Measurements from ENCODE around the gene LIAS.
"Not testable (repeated sequence)": the region's sequence is repeated elsewhere in the genome, so short reads cannot be mapped to it uniquely, and the experiment has no call there.

Gene LIAS

GRCh38 chr4:39458505-39459300, at the start of gene LIAS, which contains the start of gene RPL9:
Gene LIAS (plus strand): TSS chr4:39459056. CDS start chr4:39459118, 62 bp downstream.
Gene RPL9 (minus strand): TSS chr4:39458922. CDS start chr4:39458439, 483 bp downstream.
- DNase-seq = peak; percentile 99

- no peak for DNase-seq
Observed at GRCh38 chr4:39410415-39410814, 48.4 kb upstream of the LIAS start.

GRCh38 chr4:39411561-39411960, 47.3 kb upstream of the LIAS start:
- not testable (repeated sequence) for DNase-seq

GRCh38 chr4:39415678-39416283, 43.1 kb upstream of the LIAS start:
- DNase-seq = no peak

GRCh38 chr4:39422247-39422646, 36.6 kb upstream of the LIAS start:
- no peak for DNase-seq

- not testable (repeated sequence) for DNase-seq
Observed at GRCh38 chr4:39425297-39425696, 33.6 kb upstream of the LIAS start.

GRCh38 chr4:39426728-39427127, 32.1 kb upstream of the LIAS start:
- DNase-seq = no peak

- DNase-seq = no peak
Observed at GRCh38 chr4:39427520-39428114, 31.2 kb upstream of the LIAS start.

GRCh38 chr4:39429476-39430334, 29.2 kb upstream of the LIAS start:
- DNase-seq = no peak

- DNase-seq = no peak
Observed at GRCh38 chr4:39433878-39434492, 24.9 kb upstream of the LIAS start.

GRCh38 chr4:39435659-39436563, 22.9 kb upstream of the LIAS start:
- no peak for DNase-seq

- no peak for DNase-seq
Observed at GRCh38 chr4:39441593-39441992, 17.3 kb upstream of the LIAS start.

- no peak for DNase-seq
Observed at GRCh38 chr4:39442998-39443397, 15.9 kb upstream of the LIAS start.

GRCh38 chr4:39446483-39446841, 12.4 kb upstream of the LIAS start:
- DNase-seq = no peak

GRCh38 chr4:39446842-39447573, 11.8 kb upstream of the LIAS start:
- DNase-seq = peak; percentile 81

GRCh38 chr4:39450618-39451017, 8.2 kb upstream of the LIAS start:
- no peak for DNase-seq

- DNase-seq = no peak
Observed at GRCh38 chr4:39451423-39452023, 7.3 kb upstream of the LIAS start.

- DNase-seq = no peak
Observed at GRCh38 chr4:39452153-39452859, 6.5 kb upstream of the LIAS start.

GRCh38 chr4:39452860-39453587, 5.8 kb upstream of the LIAS start:
- DNase-seq = no peak
